Ovary (tissue), 9 donors: Measurements from ENCODE around the gene SPAG9. TPM values are rescaled to one million over a fixed set of nuclear protein-coding genes. Genes with fewer than 3 reads are reported as not detected.

Experiments used
- DNase-seq, 5 donors: peaks; one replicate each; pipeline ENCODE4 v3.0.0-alpha.2; 2019 to 2020
- H3K27ac ChIP-seq, 2 donors: fragments of 200-600 bp; one replicate each; pipeline versions ENCODE4 v1.5.1 to v1.8.0; 2019 to 2022
- H3K27me3 ChIP-seq: fragments of 200-600 bp; one replicate; pipeline ENCODE4 v1.8.0; 2022
- H3K36me3 ChIP-seq: fragments of 200-600 bp; sonication (generic); one replicate; pipeline ENCODE4 v1.5.1; 2019
- H3K4me1 ChIP-seq: one replicate; pipeline ENCODE4 v1.8.1; 2013; ENCODE audit warnings: mild to moderate bottlenecking, moderate library complexity; ENCODE audit not compliant: insufficient read depth
- H3K4me3 ChIP-seq: fragments of 200-600 bp; sonication (generic); one replicate; pipeline ENCODE4 v1.5.1; 2017
- H3K9me3 ChIP-seq, 2 donors: fragments of 200-600 bp in 1 of 2; sonication (generic) in 1 of 2; one replicate each; pipeline versions ENCODE4 v1.5.1 to v1.8.1; 2013 to 2019; ENCODE audit warnings: mild to moderate bottlenecking in 1 of 2, moderate library complexity in 1 of 2
- CTCF ChIP-seq, 3 donors: fragments of 450-650 bp in 2 of 3; fragments of 200-600 bp in 1 of 3; IDR thresholded peaks; one replicate each; pipeline versions ENCODE4 v1.5.1 to v1.8.0; 2016 to 2022; ENCODE audit warnings: antibody characterized with exemption in 3 of 3, mild to moderate bottlenecking in 1 of 3
- EP300 ChIP-seq: sonication (generic); formaldehyde crosslinking; IDR thresholded peaks from one replicate; pipeline ENCODE4 v1.6.1; 2017; ENCODE audit warnings: antibody characterized with exemption
- POLR2A ChIP-seq: fragments of 450-650 bp; IDR thresholded peaks from one replicate; pipeline ENCODE4 v1.6.1; 2017; ENCODE audit warnings: antibody characterized with exemption, mild to moderate bottlenecking, moderate library complexity
- WGBS, 3 donors: extraction: QIAGEN DNeasy Blood & Tissue Kit in 1 of 3; methylation state at CpG; one replicate each; pipeline versions ENCODE4 v1.1.5 to v1.1.7; 2013 to 2017; 5-methylcytosine and 5-hydroxymethylcytosine counted together
- intact Hi-C, 4 donors: fragments of 100-400 bp; cut with DNase I; formaldehyde crosslinking; loops; one replicate each; pipeline versions ENCODE4 v1.11.0 to v1.15.1; 2022 to 2023
- polyA plus RNA-seq, 2 donors: library from polyadenylated mRNA; stranded (reverse); fragments of 200-250 nt in 1 of 2; fragments of 350-450 nt in 1 of 2; fragmentation: Illumina TruSeq in 1 of 2; extraction: RNeasy Lipid Tissue Mini Kit (QIAGEN cat#74804) in 1 of 2; gene quantifications; one replicate each; pipeline ENCODE4 v1.2.3, GENCODE V29; 2013 to 2014
- total RNA-seq, 7 donors: library from RNA; depleted of rRNA in 2 of 7; stranded (reverse); fragments of >200 nt in 2 of 7; fragmentation: NEBNext Ultra II Directional in 3 of 7; extraction: Animal tissue kit (Norgen Biotek cat#: 25700) in 3 of 7; gene quantifications; one replicate each; pipeline versions ENCODE4 v1.1.0 to v1.2.4, GENCODE V29; 2016 to 2023
- donor health status: DM: no; HTN: no; CAD: no; lungs with moderate emphysema.
- donor health status: DM: no; HTN: no; CAD: no.
- donor health status: Bipolar disorder and iron deficiency.
- donor health status: DM: yes; HTN: yes; CAD: no.
- donor health status: DM: no; HTN: no; CAD: no.
- donor health status: DM: yes; HTN: yes; CAD: no.

Gene SPAG9
- total and polyA plus RNA-seq, 9 donors: 28.8 to 103 (median 79.4) TPM

DNA sequence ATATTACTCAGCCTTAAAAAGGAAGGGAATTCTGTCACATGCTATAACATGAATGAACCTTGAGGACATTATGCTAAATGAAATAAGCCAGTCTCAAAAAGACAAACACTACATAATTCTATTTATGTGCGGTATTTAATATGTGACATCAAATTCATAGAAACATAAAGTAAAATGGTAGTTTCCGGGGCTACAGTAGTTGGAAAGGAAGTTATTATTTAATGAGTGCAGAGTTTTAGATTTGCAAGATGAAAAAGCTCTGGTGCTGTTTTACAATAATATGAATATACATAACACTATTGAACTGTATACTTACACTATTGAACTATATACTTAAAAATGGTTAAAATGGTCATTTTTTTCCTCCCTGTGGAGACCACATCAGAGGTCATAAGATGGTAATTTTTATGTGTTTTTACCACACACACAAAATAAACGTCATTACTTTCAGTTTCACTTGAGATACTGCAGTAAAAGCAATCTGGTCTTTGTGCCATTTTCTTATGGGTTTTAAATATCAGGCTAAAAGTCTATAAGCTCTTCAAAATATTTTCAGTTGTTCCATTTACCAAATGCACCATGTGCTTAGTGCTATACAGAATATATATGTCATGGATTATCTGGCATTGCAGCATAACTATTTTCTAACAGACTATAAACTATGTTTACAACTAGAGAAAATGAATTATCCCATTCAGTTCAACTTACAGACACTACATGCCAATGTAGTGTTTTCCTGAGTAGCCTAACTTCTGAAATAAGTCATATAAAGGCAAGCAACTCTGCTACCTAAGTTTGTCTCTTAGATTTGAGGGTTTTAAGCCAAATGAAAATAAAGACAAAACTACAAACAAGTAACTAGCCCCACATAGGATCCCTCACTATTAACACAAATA is 90.9 kb downstream of the SPAG9 start:
- peaks cover 4% of the 10 kb centered on the region for H3K4me1 ChIP-seq
- 21 to 32% (median 30%) methylated on average over 3 of the region's 3 CpGs for WGBS, 3 donors
- H3K4me3 ChIP-seq: no peak overlapping the region
- no peaks in the 10 kb centered on the region for H3K36me3 ChIP-seq
- TF ChIP-seq CTCF (IDR thresholded peaks at IDR 0.05) (no peak), EP300 (no peak), POLR2A (no peak)
- H3K9me3 ChIP-seq: no peaks in the 10 kb centered on the region
- peak overlapping the region in 1 of 2 donors; percentile 17 for H3K27ac ChIP-seq
- intact Hi-C loops: no loop called here
- no peaks in the 10 kb centered on the region for H3K27me3 ChIP-seq
- DNase-seq: no peak

DNA sequence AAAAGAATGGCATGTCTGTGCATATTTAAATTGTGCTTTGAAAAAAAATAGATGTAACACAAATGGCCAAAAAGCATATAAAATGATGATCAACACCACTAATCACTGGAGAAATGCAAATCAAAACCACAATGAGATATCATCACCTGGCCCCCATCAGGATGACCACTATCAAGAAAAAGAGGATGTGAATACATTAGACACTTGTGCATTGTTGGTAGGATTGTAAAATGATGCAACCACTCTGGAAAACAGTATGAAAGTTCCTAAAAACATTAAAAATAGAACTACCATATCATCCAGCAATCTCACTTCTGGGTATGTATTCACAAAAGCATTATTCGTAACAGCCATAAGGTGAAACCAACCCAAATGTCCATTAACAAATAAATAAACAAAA is 91.5 kb downstream of the SPAG9 start:
- no peak overlapping the region for H3K27ac ChIP-seq
- H3K9me3 ChIP-seq: no peaks in the 10 kb centered on the region
- intact Hi-C loops: no loop called here
- 83 to 88% (median 85%) methylated on average over 1 of the region's 1 CpG for WGBS, 3 donors
- TF ChIP-seq CTCF (IDR thresholded peaks at IDR 0.05) (no peak), POLR2A (no peak), EP300 (no peak)
- H3K36me3 ChIP-seq: no peaks in the 10 kb centered on the region
- no peaks in the 10 kb centered on the region for H3K27me3 ChIP-seq
- no peak for DNase-seq
- H3K4me1 ChIP-seq: peaks cover 4% of the 10 kb centered on the region
- no peak overlapping the region for H3K4me3 ChIP-seq

GRCh38 chr17:51028176-51028863 is 92.3 kb downstream of the SPAG9 start:
- Histone ChIP-seq H3K4me1 (peaks cover 4% of the 10 kb centered on the region), H3K27me3 (no peaks in the 10 kb centered on the region), H3K27ac (no peak overlapping the region), H3K9me3 (no peaks in the 10 kb centered on the region), H3K4me3 (no peak overlapping the region), H3K36me3 (no peaks in the 10 kb centered on the region)
- TF ChIP-seq CTCF (IDR thresholded peaks at IDR 0.05): no peak
- TF ChIP-seq EP300: no peak
- WGBS, 3 donors: 95 to 100% (median 100%) methylated on average over 1 of the region's 1 CpG
- DNase-seq: no peak
- intact Hi-C loops: no loop called here

- H3K27ac ChIP-seq: no peak overlapping the region
- intact Hi-C loops: no loop called here
- no peaks in the 10 kb centered on the region for H3K9me3 ChIP-seq
- no peak overlapping the region for H3K4me3 ChIP-seq
- no peak for DNase-seq
- no peaks in the 10 kb centered on the region for H3K4me1 ChIP-seq
- H3K36me3 ChIP-seq: no peaks in the 10 kb centered on the region
- no peaks in the 10 kb centered on the region for H3K27me3 ChIP-seq
- TF ChIP-seq EP300 (no peak), POLR2A (no peak), CTCF (IDR thresholded peaks at IDR 0.05) (no peak)
- 90 to 94% (median 91%) methylated on average over 6 of the region's 6 CpGs for WGBS, 3 donors
These were observed 102.1 kb downstream of the SPAG9 start for GRCh38 chr17:51018541-51018940.
